ENCODE data around the gene CTNNBIP1.

CTNNBIP1 gene

GRCh38 chr1:9887070-9887469, 23.0 kb downstream of the CTNNBIP1 start:
- no peak for TF ChIP-seq CTCF (conservative IDR thresholded peaks at IDR 0.05; ENCODE audit: low read depth, low read length)

GRCh38 chr1:9886092-9886742, 23.9 kb downstream of the CTNNBIP1 start:
- no peak overlapping the region for H3K4me3 ChIP-seq (ENCODE audit: low read depth, low read length)
- DNase-seq (ENCODE audit: low read depth), result peak; percentile 45
- peak; percentile 20 for TF ChIP-seq CTCF (conservative IDR thresholded peaks at IDR 0.05; ENCODE audit: low read depth, low read length)

More at GRCh38 chr1:9887070-9887469, 23.0 kb downstream of the CTNNBIP1 start:
- DNase-seq (ENCODE audit: low read depth), result no peak
- H3K4me3 ChIP-seq (ENCODE audit: low read depth, low read length), result no peak overlapping the region

GRCh38 chr1:9884805-9885204, 25.3 kb downstream of the CTNNBIP1 start:
- no peak for DNase-seq (ENCODE audit: low read depth)
- no peak for TF ChIP-seq CTCF (conservative IDR thresholded peaks at IDR 0.05; ENCODE audit: low read depth, low read length)
- no peak overlapping the region for H3K4me3 ChIP-seq (ENCODE audit: low read depth, low read length)

- no peak for DNase-seq (ENCODE audit: low read depth)
- TF ChIP-seq CTCF (conservative IDR thresholded peaks at IDR 0.05; ENCODE audit: low read depth, low read length), result no peak
Measured at GRCh38 chr1:9883585-9884449, 26.3 kb downstream of the CTNNBIP1 start.

GRCh38 chr1:9882945-9883303, 27.1 kb downstream of the CTNNBIP1 start:
- H3K4me3 ChIP-seq (ENCODE audit: low read depth, low read length), result no peak overlapping the region
- DNase-seq (ENCODE audit: low read depth), result no peak
- no peak for TF ChIP-seq CTCF (conservative IDR thresholded peaks at IDR 0.05; ENCODE audit: low read depth, low read length)

More at GRCh38 chr1:9883585-9884449, 26.3 kb downstream of the CTNNBIP1 start:
- H3K4me3 ChIP-seq (ENCODE audit: low read depth, low read length), result no peak overlapping the region

GRCh38 chr1:9882296-9882944, 27.6 kb downstream of the CTNNBIP1 start:
- DNase-seq (ENCODE audit: low read depth), result no peak
- no peak overlapping the region for H3K4me3 ChIP-seq (ENCODE audit: low read depth, low read length)
- TF ChIP-seq CTCF (conservative IDR thresholded peaks at IDR 0.05; ENCODE audit: low read depth, low read length), result no peak
